Breast epithelium (tissue), 4 donors: ENCODE results near the gene PTCHD1. TPM values are rescaled to one million over a fixed set of nuclear protein-coding genes. Genes with fewer than 3 reads are reported as not detected.
A peak's percentile ranks its signal among the peaks of the same experiment; 100 is the strongest.

Experiments used
- DNase-seq, 2 donors: peaks; one replicate each; pipeline ENCODE4 v3.0.0-alpha.2; 2019; ENCODE audit warnings: low spot score in 2 of 2
- H3K27ac ChIP-seq, 2 donors: fragments of 200-600 bp; sonication (generic) in 1 of 2; one replicate each; pipeline ENCODE4 v1.5.1; 2016 to 2019; ENCODE audit warnings: mild to moderate bottlenecking in 1 of 2
- H3K27me3 ChIP-seq, 2 donors: fragments of 200-600 bp; sonication (generic) in 1 of 2; one replicate each; pipeline versions ENCODE4 v1.5.1 to v1.6.0; 2017 to 2019; ENCODE audit warnings: control low read depth in 1 of 2, mild to moderate bottlenecking in 1 of 2
- H3K36me3 ChIP-seq: fragments of 200-600 bp; one replicate; pipeline ENCODE4 v1.5.1; 2019
- H3K4me1 ChIP-seq, 2 donors: fragments of 200-600 bp; sonication (generic); one replicate each; pipeline ENCODE4 v1.5.1; 2016 to 2019; ENCODE audit warnings: control low read depth in 1 of 2
- H3K4me3 ChIP-seq, 3 donors: fragments of 200-600 bp; sonication (generic); 1 replicate in 2 of 3; 2 replicates in 1 of 3; pipeline ENCODE4 v1.5.1; 2016 to 2019; ENCODE audit warnings: mild to moderate bottlenecking in 3 of 3, moderate library complexity in 2 of 3
- H3K9me3 ChIP-seq, 2 donors: fragments of 200-600 bp; sonication (generic) in 1 of 2; one replicate each; pipeline ENCODE4 v1.5.1; 2016 to 2019; ENCODE audit warnings: control low read depth in 1 of 2
- CTCF ChIP-seq, 3 donors: fragments of 450-650 bp; IDR thresholded peaks; one replicate each; pipeline ENCODE4 v1.5.1; 2016 to 2017; ENCODE audit warnings: antibody characterized with exemption in 3 of 3, mild to moderate bottlenecking in 3 of 3, moderate library complexity in 3 of 3
- POLR2A ChIP-seq: fragments of 450-650 bp; IDR thresholded peaks from one replicate; pipeline ENCODE4 v1.6.1; 2016; ENCODE audit warnings: antibody characterized with exemption, mild to moderate bottlenecking, moderate library complexity
- POLR2AphosphoS5 ChIP-seq, 3 donors: sonication (generic); formaldehyde crosslinking; IDR thresholded peaks; one replicate each; pipeline ENCODE4 v1.6.1; 2017; ENCODE audit warnings: antibody characterized with exemption in 3 of 3
- intact Hi-C: fragments of 100-400 bp; cut with DNase I; formaldehyde crosslinking; loops from one replicate; pipeline ENCODE4 v1.15.1; 2023; ENCODE audit warnings: low total_unique reads
- total RNA-seq, 3 donors: library from RNA; depleted of rRNA; stranded (reverse); fragments of >200 nt; gene quantifications; one replicate each; pipeline ENCODE4 v1.1.0, GENCODE V29; 2016

The PTCHD1 gene
- total RNA-seq, 3 donors from 2014 or later, result under 0.01 to 5.7 (median 1.3) TPM

DNA sequence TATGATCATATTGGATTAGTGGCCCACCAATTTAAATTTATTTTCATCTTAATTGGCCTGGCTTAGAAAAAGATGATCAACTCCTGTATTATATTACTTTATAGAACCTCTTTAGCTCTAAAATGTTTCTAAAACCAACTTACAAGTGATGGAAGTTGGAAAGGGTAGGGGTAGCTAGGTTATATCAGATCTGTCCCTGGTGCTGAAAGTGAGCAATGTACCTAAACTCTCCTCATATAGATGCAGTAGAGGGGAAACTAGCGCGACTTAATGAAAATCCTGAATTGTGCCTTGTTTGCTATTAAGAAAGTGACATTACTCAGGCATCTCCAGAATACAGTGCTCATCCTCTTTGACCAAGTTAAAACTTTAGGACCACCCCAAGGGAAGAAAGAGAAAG is 7.5 kb upstream of the PTCHD1 start:
- DNase-seq, result no peak
- Histone ChIP-seq H3K27me3 (peaks cover 0 to 49% of the 10 kb centered on the region in 2 donors), H3K4me3 (no peak overlapping the region), H3K9me3 (no peaks in the 10 kb centered on the region), H3K27ac (no peak overlapping the region), H3K36me3 (no peaks in the 10 kb centered on the region), H3K4me1 (no peaks in the 10 kb centered on the region)
- TF ChIP-seq POLR2A, result no peak
- TF ChIP-seq POLR2AphosphoS5 (IDR thresholded peaks at IDR 0.05), result no peak
- TF ChIP-seq CTCF (IDR thresholded peaks at IDR 0.05), result no peak
- intact Hi-C loops, result no loop called here

DNA sequence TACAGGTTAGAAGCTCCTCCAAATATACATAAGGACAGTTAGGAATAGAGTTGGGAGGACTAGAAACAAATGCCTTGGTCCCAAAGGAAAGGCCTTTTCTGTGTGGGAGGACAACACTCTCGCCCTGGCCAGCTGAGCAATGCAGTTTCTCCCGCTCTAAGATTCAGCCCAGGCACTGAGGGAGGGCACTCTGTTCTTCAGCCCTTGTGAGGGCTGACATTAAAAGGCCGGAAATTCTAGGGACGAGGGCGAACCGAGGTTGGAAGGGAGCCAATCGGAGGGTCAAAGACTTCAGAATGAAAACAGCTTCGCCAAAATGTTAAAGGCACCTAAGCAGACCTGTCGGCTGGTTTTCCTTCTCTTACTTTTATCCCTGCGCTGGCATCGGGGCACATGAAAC is 2.9 kb upstream of the PTCHD1 start:
- no peak for DNase-seq
- intact Hi-C loops, result no loop called here
- H3K27ac ChIP-seq, result no peak overlapping the region
- no peak for TF ChIP-seq POLR2A
- no peak for TF ChIP-seq POLR2AphosphoS5 (IDR thresholded peaks at IDR 0.05)
- H3K4me3 ChIP-seq, result peak overlapping the region in 2 of 3 donors; percentile 48 to 67
- H3K9me3 ChIP-seq, result no peaks in the 10 kb centered on the region
- H3K36me3 ChIP-seq, result no peaks in the 10 kb centered on the region
- H3K4me1 ChIP-seq, result no peaks in the 10 kb centered on the region
- H3K27me3 ChIP-seq, result peaks cover 0 to 81% of the 10 kb centered on the region in 2 donors

GRCh38 chrX:23332101-23332887 is 2.4 kb upstream of the PTCHD1 start:
- peaks cover 0 to 84% of the 10 kb centered on the region in 2 donors for H3K27me3 ChIP-seq
- H3K27ac ChIP-seq, result no peak overlapping the region
- DNase-seq, result no peak
- no peak for TF ChIP-seq CTCF (IDR thresholded peaks at IDR 0.05)
- TF ChIP-seq POLR2AphosphoS5 (IDR thresholded peaks at IDR 0.05), result no peak
- no peak for TF ChIP-seq POLR2A
- no peaks in the 10 kb centered on the region for H3K9me3 ChIP-seq
- H3K4me1 ChIP-seq, result no peaks in the 10 kb centered on the region
- no peaks in the 10 kb centered on the region for H3K36me3 ChIP-seq
- H3K4me3 ChIP-seq, result peak overlapping the region in 2 of 3 donors; percentile 48 to 67
- intact Hi-C loops, result no loop called here

DNA sequence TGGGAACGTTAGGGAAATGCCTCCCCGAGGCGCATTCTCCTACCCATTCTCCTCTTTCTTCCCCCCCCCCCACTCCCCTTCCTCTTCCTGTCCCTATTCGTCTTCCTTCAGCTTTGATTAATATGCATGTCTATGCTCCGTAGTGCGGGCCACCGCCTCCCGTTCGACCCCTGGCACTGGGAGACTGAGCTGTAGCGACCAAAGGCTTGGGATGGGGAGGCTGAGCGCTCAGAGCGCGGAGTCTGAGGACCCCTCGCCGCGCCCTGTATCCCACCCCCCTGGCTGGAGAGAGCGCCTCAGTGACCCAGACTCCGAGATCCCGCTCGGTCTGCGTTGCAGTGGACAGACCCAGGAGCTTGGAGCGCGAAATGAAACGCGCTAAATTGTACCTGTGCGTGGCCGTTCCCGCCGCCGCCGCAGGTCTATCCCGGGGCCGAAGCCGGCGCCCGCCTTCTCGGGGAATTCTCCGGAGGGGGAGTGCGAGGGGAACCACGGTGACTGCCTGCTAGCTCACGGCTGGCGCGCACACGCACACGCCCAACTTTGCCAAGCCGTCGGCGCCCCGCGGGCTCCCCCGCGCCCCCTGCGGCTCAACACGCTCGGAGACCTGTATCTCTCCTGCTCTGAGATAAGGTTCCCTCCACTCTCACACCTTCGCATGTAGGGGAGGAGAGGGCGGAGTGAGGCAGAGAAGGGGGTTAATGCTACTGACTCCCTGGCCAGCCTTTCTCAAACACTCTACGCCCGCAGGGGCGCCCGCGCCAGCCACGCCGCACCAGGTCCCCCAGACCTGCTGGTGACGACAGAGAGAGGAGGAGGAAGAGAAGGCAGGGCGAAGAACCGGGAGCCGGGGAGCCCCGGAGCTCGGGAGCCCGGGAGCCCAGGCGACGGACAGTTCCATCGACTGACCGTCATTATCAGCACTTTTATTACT is 1.5 kb upstream of the PTCHD1 start:
- Histone ChIP-seq H3K36me3 (no peaks in the 10 kb centered on the region), H3K9me3 (no peaks in the 10 kb centered on the region), H3K27ac (no peak overlapping the region), H3K4me3 (peak overlapping the region; percentile 27 to 67 (median 48)), H3K27me3 (peaks cover 0 to 85% of the 10 kb centered on the region in 2 donors), H3K4me1 (no peaks in the 10 kb centered on the region)
- intact Hi-C loops, result no loop called here
- TF ChIP-seq POLR2A (no peak), POLR2AphosphoS5 (IDR thresholded peaks at IDR 0.05) (no peak), CTCF (IDR thresholded peaks at IDR 0.05) (no peak)
- DNase-seq, result no peak

DNA sequence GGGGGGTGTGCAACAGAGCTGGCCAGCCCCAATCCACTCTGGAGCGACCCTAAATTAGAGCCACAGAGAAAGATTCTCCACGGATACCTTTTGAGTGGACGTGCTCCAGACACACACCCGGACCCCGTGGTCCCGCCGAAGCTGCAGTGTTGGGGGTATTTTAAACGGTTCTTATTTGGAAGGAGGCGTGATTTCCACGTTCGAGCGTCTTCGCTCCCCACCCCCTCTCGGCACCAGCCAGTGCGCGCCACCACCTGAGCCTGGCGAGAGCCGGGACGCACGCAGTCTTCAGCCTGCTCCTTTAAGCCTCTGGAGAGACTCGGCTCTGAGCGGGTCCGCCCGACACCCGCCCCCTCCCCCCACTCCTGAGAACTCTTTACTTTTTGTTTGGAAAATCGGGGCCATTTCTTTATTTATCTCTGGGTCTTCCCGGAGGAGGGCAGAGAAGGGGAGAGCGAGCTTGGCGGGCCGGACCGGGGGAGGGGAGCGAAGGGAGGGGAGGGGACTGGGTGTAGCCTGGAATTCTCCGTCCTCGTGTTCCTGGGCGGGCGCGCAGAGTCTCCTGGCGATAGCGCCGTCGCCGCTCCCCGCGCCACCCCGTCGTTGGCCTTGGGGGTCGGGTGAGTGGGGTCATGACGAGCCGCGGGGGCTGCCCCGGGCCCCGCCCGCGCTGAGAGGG is 668 bp upstream of the PTCHD1 start:
- DNase-seq, result no peak
- no peak overlapping the region for H3K27ac ChIP-seq
- TF ChIP-seq POLR2AphosphoS5 (IDR thresholded peaks at IDR 0.05) (no peak), CTCF (IDR thresholded peaks at IDR 0.05) (no peak), POLR2A (no peak)

More for the DNA sequence above, 668 bp upstream of the PTCHD1 start:
- Histone ChIP-seq H3K4me3 (peak overlapping the region; percentile 27 to 67 (median 48)), H3K36me3 (no peaks in the 10 kb centered on the region), H3K27me3 (peaks cover 0 to 85% of the 10 kb centered on the region in 2 donors), H3K4me1 (no peaks in the 10 kb centered on the region), H3K9me3 (no peaks in the 10 kb centered on the region)
- intact Hi-C loops, result no loop called here
